ENCODE measurements around the gene NTN1.
"Not testable (repeated sequence)": the region's sequence is repeated elsewhere in the genome, so short reads cannot be mapped to it uniquely, and the experiment has no call there.

Gene NTN1

GRCh38 chr17:9087921-9088320 lies 66.6 kb downstream of the NTN1 start:
- Histone ChIP-seq H3K4me3 (ENCODE audit: low read length in 2 of 2) (no peak overlapping the region), H3K9ac (ENCODE audit: low read length in 2 of 2) (no peak overlapping the region), H3K4me1 (ENCODE audit: control insufficient read depth, insufficient read depth, low read length) (peaks cover 11% of the 10 kb centered on the region), H3K27me3 (ENCODE audit: control insufficient read depth in 1 of 2, insufficient read depth in 2 of 2, low read length in 2 of 2) (no peaks in the 10 kb centered on the region), H3K9me3 (ENCODE audit: control insufficient read depth in 2 of 2, low read length in 2 of 2) (no peaks in the 10 kb centered on the region), H3K36me3 (ENCODE audit: control insufficient read depth in 2 of 2, insufficient read depth in 2 of 2, low read length in 2 of 2) (peaks cover 3 to 4% of the 10 kb centered on the region in 2 donors), H3K27ac (ENCODE audit: low read length) (no peak overlapping the region)

- H3K9ac ChIP-seq (ENCODE audit: low read length in 2 of 2), result peak overlapping the region in 1 of 2 donors; percentile 42
- H3K27me3 ChIP-seq (ENCODE audit: control insufficient read depth in 1 of 2, insufficient read depth in 2 of 2, low read length in 2 of 2), result no peaks in the 10 kb centered on the region
- H3K27ac ChIP-seq (ENCODE audit: low read length), result peak overlapping the region; percentile 58
- H3K36me3 ChIP-seq (ENCODE audit: control insufficient read depth in 2 of 2, insufficient read depth in 2 of 2, low read length in 2 of 2), result peaks cover 3 to 4% of the 10 kb centered on the region in 2 donors
- H3K4me1 ChIP-seq (ENCODE audit: control insufficient read depth, insufficient read depth, low read length), result peaks cover 11% of the 10 kb centered on the region
- H3K9me3 ChIP-seq (ENCODE audit: control insufficient read depth in 2 of 2, low read length in 2 of 2), result no peaks in the 10 kb centered on the region
- peak overlapping the region in 1 of 2 donors; percentile 35 for H3K4me3 ChIP-seq (ENCODE audit: low read length in 2 of 2)
These were observed 69.4 kb downstream of the NTN1 start for GRCh38 chr17:9090641-9091096.

- H3K4me1 ChIP-seq (ENCODE audit: control insufficient read depth, insufficient read depth, low read length), result peaks cover 11% of the 10 kb centered on the region
- H3K9me3 ChIP-seq (ENCODE audit: control insufficient read depth in 2 of 2, low read length in 2 of 2), result no peaks in the 10 kb centered on the region
- no peak overlapping the region for H3K27ac ChIP-seq (ENCODE audit: low read length)
- no peak overlapping the region for H3K9ac ChIP-seq (ENCODE audit: low read length in 2 of 2)
- no peak overlapping the region for H3K4me3 ChIP-seq (ENCODE audit: low read length in 2 of 2)
- H3K36me3 ChIP-seq (ENCODE audit: control insufficient read depth in 2 of 2, insufficient read depth in 2 of 2, low read length in 2 of 2), result no peaks in the 10 kb centered on the region
- H3K27me3 ChIP-seq (ENCODE audit: control insufficient read depth in 1 of 2, insufficient read depth in 2 of 2, low read length in 2 of 2), result no peaks in the 10 kb centered on the region
These were observed 72.9 kb downstream of the NTN1 start for GRCh38 chr17:9094193-9094592.

- H3K27ac ChIP-seq (ENCODE audit: low read length), result no peak overlapping the region
- H3K36me3 ChIP-seq (ENCODE audit: control insufficient read depth in 2 of 2, insufficient read depth in 2 of 2, low read length in 2 of 2), result no peaks in the 10 kb centered on the region
- no peak overlapping the region for H3K4me3 ChIP-seq (ENCODE audit: low read length in 2 of 2)
- no peak overlapping the region for H3K9ac ChIP-seq (ENCODE audit: low read length in 2 of 2)
- H3K9me3 ChIP-seq (ENCODE audit: control insufficient read depth in 2 of 2, low read length in 2 of 2), result no peaks in the 10 kb centered on the region
- no peaks in the 10 kb centered on the region for H3K27me3 ChIP-seq (ENCODE audit: control insufficient read depth in 1 of 2, insufficient read depth in 2 of 2, low read length in 2 of 2)
- H3K4me1 ChIP-seq (ENCODE audit: control insufficient read depth, insufficient read depth, low read length), result peaks cover 4% of the 10 kb centered on the region
These were observed 74.1 kb downstream of the NTN1 start for GRCh38 chr17:9095390-9095789.

- Histone ChIP-seq H3K9ac (ENCODE audit: low read length in 2 of 2) (no peak overlapping the region), H3K36me3 (ENCODE audit: control insufficient read depth in 2 of 2, insufficient read depth in 2 of 2, low read length in 2 of 2) (no peaks in the 10 kb centered on the region), H3K27me3 (ENCODE audit: control insufficient read depth in 1 of 2, insufficient read depth in 2 of 2, low read length in 2 of 2) (no peaks in the 10 kb centered on the region), H3K9me3 (ENCODE audit: control insufficient read depth in 2 of 2, low read length in 2 of 2) (no peaks in the 10 kb centered on the region), H3K4me3 (ENCODE audit: low read length in 2 of 2) (no peak overlapping the region), H3K4me1 (ENCODE audit: control insufficient read depth, insufficient read depth, low read length) (peaks cover 7% of the 10 kb centered on the region), H3K27ac (ENCODE audit: low read length) (no peak overlapping the region)
These were observed 77.0 kb downstream of the NTN1 start for GRCh38 chr17:9098242-9098825.

GRCh38 chr17:9101356-9101755 lies 80.0 kb downstream of the NTN1 start:
- Histone ChIP-seq H3K36me3 (ENCODE audit: control insufficient read depth in 2 of 2, insufficient read depth in 2 of 2, low read length in 2 of 2) (no peaks in the 10 kb centered on the region), H3K9ac (ENCODE audit: low read length in 2 of 2) (no peak overlapping the region), H3K27me3 (ENCODE audit: control insufficient read depth in 1 of 2, insufficient read depth in 2 of 2, low read length in 2 of 2) (no peaks in the 10 kb centered on the region), H3K4me1 (ENCODE audit: control insufficient read depth, insufficient read depth, low read length) (peaks cover 18% of the 10 kb centered on the region), H3K27ac (ENCODE audit: low read length) (no peak overlapping the region), H3K9me3 (ENCODE audit: control insufficient read depth in 2 of 2, low read length in 2 of 2) (no peaks in the 10 kb centered on the region), H3K4me3 (ENCODE audit: low read length in 2 of 2) (no peak overlapping the region)

- H3K27ac ChIP-seq (ENCODE audit: low read length); H3K9ac ChIP-seq (ENCODE audit: low read length in 2 of 2); H3K4me3 ChIP-seq (ENCODE audit: low read length in 2 of 2); H3K27me3 ChIP-seq (ENCODE audit: control insufficient read depth in 1 of 2, insufficient read depth in 2 of 2, low read length in 2 of 2); H3K36me3 ChIP-seq (ENCODE audit: control insufficient read depth in 2 of 2, insufficient read depth in 2 of 2, low read length in 2 of 2); H3K9me3 ChIP-seq (ENCODE audit: control insufficient read depth in 2 of 2, low read length in 2 of 2): not testable (repeated sequence)
- H3K4me1 ChIP-seq (ENCODE audit: control insufficient read depth, insufficient read depth, low read length), result peaks cover 18% of the 10 kb centered on the region
These were observed 81.9 kb downstream of the NTN1 start for GRCh38 chr17:9103193-9103592.

- peaks cover 18% of the 10 kb centered on the region for H3K4me1 ChIP-seq (ENCODE audit: control insufficient read depth, insufficient read depth, low read length)
- H3K27me3 ChIP-seq (ENCODE audit: control insufficient read depth in 1 of 2, insufficient read depth in 2 of 2, low read length in 2 of 2), result no peaks in the 10 kb centered on the region
- no peak overlapping the region for H3K9ac ChIP-seq (ENCODE audit: low read length in 2 of 2)
- H3K4me3 ChIP-seq (ENCODE audit: low read length in 2 of 2), result no peak overlapping the region
- H3K36me3 ChIP-seq (ENCODE audit: control insufficient read depth in 2 of 2, insufficient read depth in 2 of 2, low read length in 2 of 2), result no peaks in the 10 kb centered on the region
- no peaks in the 10 kb centered on the region for H3K9me3 ChIP-seq (ENCODE audit: control insufficient read depth in 2 of 2, low read length in 2 of 2)
- H3K27ac ChIP-seq (ENCODE audit: low read length), result no peak overlapping the region
These were observed 83.2 kb downstream of the NTN1 start for GRCh38 chr17:9104370-9105041.

GRCh38 chr17:9105068-9105868 lies 84.0 kb downstream of the NTN1 start:
- H3K27me3 ChIP-seq (ENCODE audit: control insufficient read depth in 1 of 2, insufficient read depth in 2 of 2, low read length in 2 of 2), result no peaks in the 10 kb centered on the region
- H3K4me3 ChIP-seq (ENCODE audit: low read length in 2 of 2), result no peak overlapping the region
- H3K9ac ChIP-seq (ENCODE audit: low read length in 2 of 2), result no peak overlapping the region
- no peaks in the 10 kb centered on the region for H3K36me3 ChIP-seq (ENCODE audit: control insufficient read depth in 2 of 2, insufficient read depth in 2 of 2, low read length in 2 of 2)
- H3K4me1 ChIP-seq (ENCODE audit: control insufficient read depth, insufficient read depth, low read length), result peaks cover 18% of the 10 kb centered on the region
- H3K9me3 ChIP-seq (ENCODE audit: control insufficient read depth in 2 of 2, low read length in 2 of 2), result no peaks in the 10 kb centered on the region
- no peak overlapping the region for H3K27ac ChIP-seq (ENCODE audit: low read length)

- not testable (repeated sequence) for H3K9ac ChIP-seq (ENCODE audit: low read length in 2 of 2); H3K27me3 ChIP-seq (ENCODE audit: control insufficient read depth in 1 of 2, insufficient read depth in 2 of 2, low read length in 2 of 2); H3K4me3 ChIP-seq (ENCODE audit: low read length in 2 of 2); H3K9me3 ChIP-seq (ENCODE audit: control insufficient read depth in 2 of 2, low read length in 2 of 2); H3K27ac ChIP-seq (ENCODE audit: low read length); H3K36me3 ChIP-seq (ENCODE audit: control insufficient read depth in 2 of 2, insufficient read depth in 2 of 2, low read length in 2 of 2)
- peaks cover 15% of the 10 kb centered on the region for H3K4me1 ChIP-seq (ENCODE audit: control insufficient read depth, insufficient read depth, low read length)
These were observed 85.0 kb downstream of the NTN1 start for GRCh38 chr17:9106278-9106677.

Measured in stomach smooth muscle (tissue), 2 donors.